HL-60 (cell line): ENCODE data around the gene PHF21A.

Experiments used
- CTCF ChIP-seq: IDR thresholded peaks from one replicate; pipeline ENCODE4 v1.5.1; 2011; ENCODE audit warnings: low read length, control low read depth, inconsistent platforms; ENCODE audit not compliant: insufficient read depth
- SPI1 ChIP-seq: IDR thresholded peaks from 2 replicates; pipeline ENCODE4 v1.6.1; 2012; ENCODE audit warnings: low read depth, mild to moderate bottlenecking, borderline replicate concordance

- TF ChIP-seq CTCF (no peak), SPI1 (no peak)
These were observed 183.3 kb downstream of the PHF21A start for GRCh38 chr11:45937916-45938315.
